Stimulated activated CD8-positive, alpha-beta memory T cell treated with anti-CD3 and anti-CD28 coated beads, Interleukin-12 subunit alpha, Interleukin-12 subunit beta, amount 100 ng/mL, for 24 hours (primary cell): ENCODE measurements around the gene FLT3.
"Not testable (repeated sequence)": the region's sequence is repeated elsewhere in the genome, so short reads cannot be mapped to it uniquely, and the experiment has no call there.

ENCODE experiments used
- DNase-seq: peaks from one replicate; pipeline ENCODE4 v3.0.0-alpha.2; 2020; ENCODE audit errors: extremely low read depth

FLT3 gene

GRCh38 chr13:27972478-27972820, 127.9 kb downstream of the FLT3 start:
- no peak for DNase-seq

GRCh38 chr13:27971776-27972477, 128.4 kb downstream of the FLT3 start:
- no peak for DNase-seq

- DNase-seq: no peak
Observed at GRCh38 chr13:27971236-27971645, 129.1 kb downstream of the FLT3 start.

GRCh38 chr13:27970382-27971235, 129.8 kb downstream of the FLT3 start:
- DNase-seq: no peak

GRCh38 chr13:27969866-27970229, 130.5 kb downstream of the FLT3 start:
- no peak for DNase-seq

- DNase-seq: no peak
Observed at GRCh38 chr13:27969082-27969865, 131.1 kb downstream of the FLT3 start, which contains the start of gene CDX2. Gene CDX2 (minus strand): TSS chr13:27969315. CDS start chr13:27969006, 309 bp downstream.

GRCh38 chr13:27968316-27969081, 131.9 kb downstream of the FLT3 start:
- no peak for DNase-seq

GRCh38 chr13:27967736-27968315, 132.6 kb downstream of the FLT3 start:
- DNase-seq: no peak

- DNase-seq: no peak
Observed at GRCh38 chr13:27967203-27967735, 133.1 kb downstream of the FLT3 start.

GRCh38 chr13:27966641-27967202, 133.7 kb downstream of the FLT3 start:
- DNase-seq: no peak

GRCh38 chr13:27965740-27966640, 134.4 kb downstream of the FLT3 start:
- no peak for DNase-seq

GRCh38 chr13:27965343-27965739, 135.0 kb downstream of the FLT3 start:
- no peak for DNase-seq

- no peak for DNase-seq
Observed at GRCh38 chr13:27964741-27965323, 135.5 kb downstream of the FLT3 start.

- DNase-seq: not testable (repeated sequence)
Observed at GRCh38 chr13:27964206-27964605, 136.2 kb downstream of the FLT3 start.

GRCh38 chr13:27963491-27963890, 136.9 kb downstream of the FLT3 start:
- DNase-seq: no peak

- no peak for DNase-seq
Observed at GRCh38 chr13:27962982-27963381, 137.4 kb downstream of the FLT3 start.

GRCh38 chr13:27962128-27962841, 138.1 kb downstream of the FLT3 start:
- DNase-seq: no peak
